C4-2B (cell line): ENCODE results near the gene ACADS.

Source experiments
- H3K27ac ChIP-seq: fragments of 450-650 bp; 2 replicates; pipeline ENCODE4 v1.5.1; 2017
- CTCF ChIP-seq: fragments of 450-650 bp; conservative IDR thresholded peaks from 2 replicates; pipeline ENCODE4 v1.5.1; 2017; ENCODE audit warnings: mild to moderate bottlenecking
- ZFX ChIP-seq: fragments of 450-650 bp; IDR thresholded peaks from 2 replicates; pipeline ENCODE4 v1.6.1; 2017

The ACADS gene

GRCh38 chr12:120749256-120749655 lies 23.6 kb downstream of the ACADS start:
- no peak for TF ChIP-seq ZFX
- TF ChIP-seq CTCF, result no peak

GRCh38 chr12:120750806-120751205 lies 25.2 kb downstream of the ACADS start:
- H3K27ac ChIP-seq, result no peak overlapping the region
- no peak for TF ChIP-seq ZFX

More at GRCh38 chr12:120749256-120749655, 23.6 kb downstream of the ACADS start:
- H3K27ac ChIP-seq, result no peak overlapping the region

DNA sequence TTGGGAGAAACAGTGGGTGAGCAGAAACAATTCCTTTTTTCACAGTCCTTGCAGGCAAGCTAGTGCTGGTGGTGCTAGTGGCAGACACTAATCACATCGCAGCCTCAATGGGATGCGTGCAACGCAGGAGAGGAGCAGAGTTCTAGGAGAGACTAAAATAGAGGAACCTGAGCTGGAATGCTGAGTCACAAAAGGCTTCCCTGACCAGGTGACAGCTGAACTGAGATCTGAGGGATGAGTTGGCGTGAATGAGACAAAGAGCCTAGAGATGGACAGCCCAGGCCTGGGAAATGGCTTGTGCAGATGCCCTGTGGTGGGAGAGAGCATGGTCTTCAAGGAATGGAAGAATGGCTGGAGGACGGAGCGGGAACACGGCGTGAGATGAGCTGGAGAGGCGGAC lies 25.8 kb downstream of the ACADS start:
- no peak overlapping the region for H3K27ac ChIP-seq

GRCh38 chr12:120754792-120755191 lies 29.2 kb downstream of the ACADS start:
- no peak overlapping the region for H3K27ac ChIP-seq
- TF ChIP-seq ZFX (no peak), CTCF (no peak)

More for the DNA sequence above, 25.8 kb downstream of the ACADS start:
- no peak for TF ChIP-seq ZFX
- no peak for TF ChIP-seq CTCF

DNA sequence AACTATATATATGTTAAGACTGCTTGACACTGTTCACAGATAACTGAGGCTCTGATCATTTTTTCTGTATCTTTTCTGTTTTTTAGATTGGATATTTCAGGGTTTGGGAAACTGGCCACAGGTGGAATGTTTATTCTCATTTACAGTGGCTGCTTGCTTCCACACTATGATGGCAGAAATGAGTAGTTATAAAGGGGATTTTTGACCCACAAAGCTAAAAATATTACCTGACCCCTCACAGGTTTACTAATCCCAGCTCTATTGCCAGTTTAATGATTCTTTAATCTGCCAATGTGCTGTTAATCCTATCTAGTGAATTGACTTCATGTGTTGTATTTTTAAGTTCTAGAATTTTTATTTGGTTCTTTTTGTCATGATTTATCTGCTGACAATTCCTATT lies 29.6 kb downstream of the ACADS start:
- TF ChIP-seq CTCF (no peak), ZFX (no peak)

GRCh38 chr12:120757226-120757742 lies 31.7 kb downstream of the ACADS start:
- TF ChIP-seq ZFX (no peak), CTCF (no peak)

More for the DNA sequence above, 29.6 kb downstream of the ACADS start:
- no peak overlapping the region for H3K27ac ChIP-seq

DNA sequence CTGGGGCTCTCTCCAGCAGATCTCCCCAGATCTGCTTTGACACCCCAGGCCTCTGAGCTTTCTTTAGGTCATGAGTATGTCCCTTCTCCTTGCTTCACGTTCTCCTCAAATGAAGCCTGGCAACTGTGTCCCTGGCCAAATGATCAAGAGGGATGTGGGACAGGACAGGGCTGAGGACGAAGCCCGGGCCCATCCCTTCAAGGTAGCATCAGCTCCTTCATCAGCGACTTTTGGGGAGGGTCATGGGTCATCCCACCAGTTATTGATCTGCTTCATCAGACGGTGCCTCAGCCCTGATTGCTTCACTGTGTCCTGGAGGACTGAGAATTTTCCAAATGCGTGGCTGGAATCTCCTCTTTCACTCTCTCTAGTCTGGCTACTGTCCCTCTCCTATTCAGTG lies 32.3 kb downstream of the ACADS start:
- TF ChIP-seq CTCF, result no peak
- TF ChIP-seq ZFX, result no peak

More at GRCh38 chr12:120757226-120757742, 31.7 kb downstream of the ACADS start:
- H3K27ac ChIP-seq, result no peak overlapping the region

GRCh38 chr12:120758798-120759590 lies 33.4 kb downstream of the ACADS start:
- TF ChIP-seq ZFX, result no peak
- no peak for TF ChIP-seq CTCF
- no peak overlapping the region for H3K27ac ChIP-seq

More for the DNA sequence above, 32.3 kb downstream of the ACADS start:
- no peak overlapping the region for H3K27ac ChIP-seq
